Pericardium fibroblast (primary cell): ENCODE data around the gene UBQLN1. TPM values are rescaled to one million over a fixed set of nuclear protein-coding genes. Genes with fewer than 3 reads are reported as not detected.

Source experiments
- total RNA-seq: library from RNA; depleted of rRNA; stranded (reverse); fragments of >200 nt; gene quantifications from 2 replicates; pipeline ENCODE4 v1.2.3, GENCODE V29; 2015

Gene UBQLN1
- 59.3 and 66.5 TPM in 2 replicates for total RNA-seq

GRCh38 chr9:83707768-83708514 lies at the start of gene UBQLN1:
UBQLN1 (minus strand) TSS chr9:83707958; CDS start chr9:83707679, 279 bp downstream.

GRCh38 chr9:83622939-83623678 lies 84.6 kb downstream of the UBQLN1 start, which contains the start of gene IDNK:
IDNK (plus strand) TSS chr9:83623143; CDS start chr9:83623172, 29 bp downstream.

Other genes starting within 250 kb of the UBQLN1 start
- gene FRMD3, start 169.6 kb downstream of the UBQLN1 start, total RNA-seq = 1.4 and 2.2 TPM in 2 replicates
- 0.47 and 1.1 TPM in 2 replicates for gene IDNK, start 84.8 kb downstream of the UBQLN1 start, total RNA-seq
- 0.12 and 2.9 TPM in 2 replicates for gene GKAP1, start 109.8 kb upstream of the UBQLN1 start, total RNA-seq
- gene KIF27, start 213.5 kb upstream of the UBQLN1 start, total RNA-seq = 1.8 and 4.9 TPM in 2 replicates